Astrocyte (in vitro differentiated cells and primary cell): ENCODE measurements around the gene SLC13A1. TPM values are rescaled to one million over a fixed set of nuclear protein-coding genes. Genes with fewer than 3 reads are reported as not detected.

ENCODE experiments used
- DNase-seq: peaks from one replicate; pipeline ENCODE4 v3.0.0-alpha.2; 2010; ENCODE audit warnings: low read depth
- FAIRE-seq: peaks from 2 replicates; lab custom pipeline; 2011; peaks lifted over from hg19 to GRCh38; lab: Jason Lieb, UNC
- H2AFZ ChIP-seq: 2 replicates; pipeline ENCODE4 v1.6.0; 2012; ENCODE audit warnings: low read depth, low read length, inconsistent platforms
- H3K27ac ChIP-seq: 2 replicates; pipeline ENCODE4 v1.5.1; 2011; ENCODE audit warnings: low read depth, low read length, inconsistent platforms
- H3K27me3 ChIP-seq: 2 replicates; pipeline ENCODE4 v1.6.0; 2011; ENCODE audit warnings: low read length, inconsistent platforms; ENCODE audit not compliant: insufficient read depth
- H3K36me3 ChIP-seq: 2 replicates; pipeline ENCODE4 v1.5.1; 2011; ENCODE audit warnings: low read length, inconsistent platforms; ENCODE audit not compliant: insufficient read depth
- H3K4me1 ChIP-seq: 2 replicates; pipeline ENCODE4 v1.5.1; 2011; ENCODE audit warnings: low read length, inconsistent platforms; ENCODE audit not compliant: insufficient read depth
- H3K4me2 ChIP-seq: 2 replicates; pipeline ENCODE4 v1.6.0; 2012; ENCODE audit warnings: low read length, inconsistent platforms
- H3K4me3 ChIP-seq: 2 replicates; pipeline ENCODE4 v1.5.1; 2011; ENCODE audit warnings: low read depth, mild to moderate bottlenecking, low read length, inconsistent platforms; ENCODE audit not compliant: insufficient read depth
- H3K79me2 ChIP-seq: 2 replicates; pipeline ENCODE4 v1.6.0; 2012; ENCODE audit warnings: mild to moderate bottlenecking, low read length, inconsistent platforms; ENCODE audit not compliant: insufficient read depth
- H3K9ac ChIP-seq: 2 replicates; pipeline ENCODE4 v1.6.0; 2012; ENCODE audit warnings: mild to moderate bottlenecking, low read length, inconsistent platforms
- H3K9me3 ChIP-seq: 2 replicates; pipeline ENCODE4 v1.5.1; 2012; ENCODE audit warnings: low read depth, mild to moderate bottlenecking, low read length, inconsistent platforms; ENCODE audit not compliant: insufficient read depth
- H4K20me1 ChIP-seq: 2 replicates; pipeline ENCODE4 v1.6.0; 2012; ENCODE audit warnings: low read length, inconsistent platforms; ENCODE audit not compliant: insufficient read depth
- H3K27ac Mint-ChIP-seq: one replicate; pipeline ENCODE4 v1.8.0; 2021; ENCODE audit warnings: mild to moderate bottlenecking, mixed read lengths; ENCODE audit not compliant: unreplicated experiment
- H3K27me3 Mint-ChIP-seq: one replicate; pipeline ENCODE4 v1.8.0; 2021; ENCODE audit warnings: low read depth, mixed read lengths; ENCODE audit not compliant: unreplicated experiment
- H3K36me3 Mint-ChIP-seq: one replicate; pipeline ENCODE4 v1.8.0; 2021; ENCODE audit warnings: low read depth, mixed read lengths; ENCODE audit not compliant: unreplicated experiment
- H3K4me1 Mint-ChIP-seq: one replicate; pipeline ENCODE4 v1.8.0; 2021; ENCODE audit warnings: low read depth, mixed read lengths; ENCODE audit not compliant: unreplicated experiment
- H3K4me3 Mint-ChIP-seq: one replicate; pipeline ENCODE4 v1.8.0; 2021; ENCODE audit warnings: mild to moderate bottlenecking, moderate library complexity, mixed read lengths; ENCODE audit not compliant: unreplicated experiment
- H3K9me3 Mint-ChIP-seq: one replicate; pipeline ENCODE4 v1.8.0; 2021; ENCODE audit warnings: mild to moderate bottlenecking, mixed read lengths; ENCODE audit not compliant: unreplicated experiment
- CTCF ChIP-seq: IDR thresholded peaks from 2 replicates; pipeline ENCODE4 v1.5.1; 2011; ENCODE audit warnings: low read depth, mild to moderate bottlenecking, inconsistent platforms, low read length, moderate library complexity; ENCODE audit not compliant: insufficient read depth
- EZH2 ChIP-seq: IDR thresholded peaks from 2 replicates; pipeline ENCODE4 v1.6.1; 2012; ENCODE audit warnings: mild to moderate bottlenecking, low read length, inconsistent platforms; ENCODE audit not compliant: insufficient read depth
- total RNA-seq: library from RNA; stranded (reverse); gene quantifications from 2 replicates; pipeline ENCODE4 v1.2.1, GENCODE V29; 2021

The SLC13A1 gene
- total RNA-seq, 1 donor from 2014 or later = not detected

DNA sequence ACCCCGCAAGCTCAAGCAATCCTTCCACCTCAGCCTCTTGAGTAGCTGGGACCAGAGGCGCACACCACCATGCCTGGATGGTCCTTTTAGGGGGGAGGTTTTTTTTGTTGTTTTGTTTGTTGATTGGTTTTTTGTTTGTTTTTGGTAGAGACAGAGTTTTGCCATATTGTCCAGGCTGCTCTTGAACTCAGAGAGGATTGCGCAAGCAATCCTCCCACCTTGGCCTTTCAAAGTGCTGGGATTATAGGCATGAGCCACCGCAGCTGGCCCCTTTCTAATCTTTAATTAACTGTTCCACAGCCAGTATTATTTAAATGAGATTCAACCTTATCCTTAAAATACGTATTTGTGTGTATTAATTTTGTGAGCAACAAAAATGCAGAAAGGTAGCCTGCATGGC, 65.8 kb downstream of the SLC13A1 start:
- no peaks in the 10 kb centered on the region for H3K36me3 ChIP-seq
- no peak for FAIRE-seq
- H3K9me3 Mint-ChIP-seq = no peaks in the 10 kb centered on the region
- no peak overlapping the region for H3K4me3 ChIP-seq
- H3K36me3 Mint-ChIP-seq = no peaks in the 10 kb centered on the region
- no peaks in the 10 kb centered on the region for H3K4me1 Mint-ChIP-seq
- H3K9ac ChIP-seq = no peak overlapping the region
- H3K27ac Mint-ChIP-seq = no peak overlapping the region
- H3K27me3 ChIP-seq = no peaks in the 10 kb centered on the region
- no peaks in the 10 kb centered on the region for H3K9me3 ChIP-seq
- no peak for DNase-seq
- no peak overlapping the region for H3K4me2 ChIP-seq
- TF ChIP-seq CTCF (no peak), EZH2 (no peak)
- H3K4me1 ChIP-seq = no peaks in the 10 kb centered on the region
- H3K4me3 Mint-ChIP-seq = no peak overlapping the region
- H3K27ac ChIP-seq = no peak overlapping the region
- no peaks in the 10 kb centered on the region for H3K79me2 ChIP-seq
- H2AFZ ChIP-seq = no peak overlapping the region
- H3K27me3 Mint-ChIP-seq = no peaks in the 10 kb centered on the region
- H4K20me1 ChIP-seq = no peaks in the 10 kb centered on the region

GRCh38 chr7:123131961-123132360, 67.8 kb downstream of the SLC13A1 start:
- Mint-ChIP-seq H3K36me3 (no peaks in the 10 kb centered on the region), H3K27ac (no peak overlapping the region), H3K4me3 (no peak overlapping the region), H3K27me3 (no peaks in the 10 kb centered on the region), H3K4me1 (no peaks in the 10 kb centered on the region), H3K9me3 (no peaks in the 10 kb centered on the region)
- H3K9me3 ChIP-seq = no peaks in the 10 kb centered on the region
- H3K27me3 ChIP-seq = no peaks in the 10 kb centered on the region
- H3K4me2 ChIP-seq = no peak overlapping the region
- no peak overlapping the region for H2AFZ ChIP-seq
- no peaks in the 10 kb centered on the region for H3K4me1 ChIP-seq
- H4K20me1 ChIP-seq = no peaks in the 10 kb centered on the region
- no peak for TF ChIP-seq EZH2
- no peaks in the 10 kb centered on the region for H3K79me2 ChIP-seq
- H3K9ac ChIP-seq = no peak overlapping the region
- no peak overlapping the region for H3K27ac ChIP-seq
- no peak for FAIRE-seq
- no peak for DNase-seq
- no peak overlapping the region for H3K4me3 ChIP-seq
- no peaks in the 10 kb centered on the region for H3K36me3 ChIP-seq

GRCh38 chr7:123131556-123131955, 68.2 kb downstream of the SLC13A1 start:
- DNase-seq (no peak), FAIRE-seq (no peak)
- Histone ChIP-seq H3K9me3 (no peaks in the 10 kb centered on the region), H3K4me3 (no peak overlapping the region), H3K27me3 (no peaks in the 10 kb centered on the region), H3K4me2 (no peak overlapping the region), H3K36me3 (no peaks in the 10 kb centered on the region), H3K27ac (no peak overlapping the region), H3K79me2 (no peaks in the 10 kb centered on the region), H2AFZ (no peak overlapping the region), H3K4me1 (no peaks in the 10 kb centered on the region), H3K9ac (no peak overlapping the region), H4K20me1 (no peaks in the 10 kb centered on the region)
- no peaks in the 10 kb centered on the region for H3K27me3 Mint-ChIP-seq
- no peak overlapping the region for H3K27ac Mint-ChIP-seq
- no peaks in the 10 kb centered on the region for H3K36me3 Mint-ChIP-seq
- no peaks in the 10 kb centered on the region for H3K9me3 Mint-ChIP-seq
- H3K4me1 Mint-ChIP-seq = no peaks in the 10 kb centered on the region
- no peak overlapping the region for H3K4me3 Mint-ChIP-seq
- TF ChIP-seq CTCF (no peak), EZH2 (no peak)
